HAP-1 (cell line): ENCODE results near the gene TKFC.

Experiments
- DNase-seq, 2 experiments: peaks; one replicate each; pipeline ENCODE4 v3.0.0-alpha.2; 2016 to 2020; ENCODE audit warnings: low spot score in 2 of 2
- H3K27me3 ChIP-seq: fragments of 250-450 bp; sonication (Bioruptor Pico); 2 replicates; pipeline ENCODE4 v1.5.1; 2020; ENCODE audit warnings: low read depth, mild to moderate bottlenecking, moderate library complexity
- H3K36me3 ChIP-seq: fragments of 250-450 bp; sonication (Bioruptor Pico); replicated peaks from 2 replicates; pipeline ENCODE4 v1.5.1; 2020; ENCODE audit warnings: mild to moderate bottlenecking
- H3K4me1 ChIP-seq: fragments of 250-450 bp; sonication (Bioruptor Pico); 2 replicates; pipeline ENCODE4 v1.5.1; 2020; ENCODE audit warnings: mild to moderate bottlenecking
- H3K4me3 ChIP-seq: fragments of 250-450 bp; sonication (Bioruptor Pico); 2 replicates; pipeline ENCODE4 v1.5.1; 2020; ENCODE audit warnings: mild to moderate bottlenecking, moderate library complexity
- H3K9me3 ChIP-seq: fragments of 250-450 bp; sonication (Bioruptor Pico); 2 replicates; pipeline ENCODE4 v1.5.1; 2020; ENCODE audit warnings: mild to moderate bottlenecking, moderate library complexity
- in situ Hi-C: fragments of 300-500 bp; cut with MboI; formaldehyde crosslinking; loops from 3 replicates; pipeline ENCODE4 v1.14.3; 2020; ENCODE audit warnings: low sequenced_read_pairs, inconsistent platforms, mixed read lengths

Gene TKFC

DNA sequence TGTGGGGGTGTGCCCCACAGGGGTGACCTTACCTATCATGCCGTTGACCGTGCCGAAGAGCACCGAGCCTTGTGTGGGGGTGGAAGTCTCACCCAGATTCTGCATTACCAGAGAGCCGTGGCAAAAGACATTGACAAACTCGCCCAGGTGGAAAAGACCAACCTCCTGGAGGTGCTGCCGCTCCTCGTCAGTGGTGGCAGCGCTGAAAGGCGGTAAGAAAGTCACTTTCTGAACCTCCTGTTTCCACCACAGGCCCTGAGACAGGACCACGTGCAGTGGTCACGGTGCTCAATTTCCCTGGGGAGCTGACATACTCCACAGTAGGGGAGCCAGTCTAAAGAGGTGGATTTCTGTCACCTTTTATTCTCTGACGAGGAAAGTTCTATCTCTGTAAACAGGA lies 30.5 kb upstream of the TKFC start:
- H3K36me3 ChIP-seq = peaks cover 80% of the 10 kb centered on the region
- no peak for DNase-seq
- in situ Hi-C loops = no loop called here

GRCh38 chr11:61303725-61304124 lies 29.3 kb upstream of the TKFC start:
- in situ Hi-C loops = no loop called here
- DNase-seq = no peak

More for the DNA sequence above, 30.5 kb upstream of the TKFC start:
- Histone ChIP-seq H3K4me1 (peaks cover 9% of the 10 kb centered on the region), H3K9me3 (no peaks in the 10 kb centered on the region), H3K27me3 (no peaks in the 10 kb centered on the region), H3K4me3 (no peak overlapping the region)

GRCh38 chr11:61305417-61305816 lies 27.6 kb upstream of the TKFC start:
- H3K4me3 ChIP-seq = no peak overlapping the region
- DNase-seq = no peak
- no peaks in the 10 kb centered on the region for H3K27me3 ChIP-seq
- in situ Hi-C loops = no loop called here
- no peaks in the 10 kb centered on the region for H3K9me3 ChIP-seq
- H3K4me1 ChIP-seq = no peaks in the 10 kb centered on the region
- peaks cover 91% of the 10 kb centered on the region for H3K36me3 ChIP-seq

More at GRCh38 chr11:61303725-61304124, 29.3 kb upstream of the TKFC start:
- Histone ChIP-seq H3K4me1 (no peaks in the 10 kb centered on the region; the same call in 1 of the 2 replicates), H3K4me3 (no peak overlapping the region), H3K9me3 (no peaks in the 10 kb centered on the region), H3K27me3 (no peaks in the 10 kb centered on the region), H3K36me3 (peaks cover 91% of the 10 kb centered on the region)

GRCh38 chr11:61306221-61306620 lies 26.8 kb upstream of the TKFC start:
- no peak overlapping the region for H3K4me3 ChIP-seq
- H3K27me3 ChIP-seq = no peaks in the 10 kb centered on the region
- in situ Hi-C loops = no loop called here
- H3K4me1 ChIP-seq = no peaks in the 10 kb centered on the region
- no peak for DNase-seq
- H3K36me3 ChIP-seq = peaks cover 89% of the 10 kb centered on the region
- no peaks in the 10 kb centered on the region for H3K9me3 ChIP-seq

GRCh38 chr11:61307354-61307753 lies 25.7 kb upstream of the TKFC start:
- in situ Hi-C loops = no loop called here

DNA sequence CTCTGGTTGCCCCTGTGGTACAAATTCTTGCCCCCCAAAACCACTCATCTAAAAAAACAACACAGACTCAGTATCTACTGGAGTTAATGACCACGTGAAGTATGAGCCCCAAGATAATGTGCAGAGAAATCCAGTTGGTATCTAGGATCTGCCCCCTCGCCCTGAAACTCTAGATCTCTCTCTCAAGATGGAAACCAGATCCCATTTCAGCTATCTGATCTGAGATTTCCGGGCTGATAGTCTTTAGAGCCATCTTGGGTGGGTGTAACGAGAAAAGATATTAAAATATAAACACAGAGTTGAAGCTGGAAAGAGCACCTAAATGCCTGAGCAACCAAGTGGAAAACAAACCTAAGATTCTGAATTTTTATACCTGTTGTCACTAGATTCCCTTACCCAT lies 23.9 kb upstream of the TKFC start:
- no peaks in the 10 kb centered on the region for H3K9me3 ChIP-seq
- H3K36me3 ChIP-seq = peaks cover 88% of the 10 kb centered on the region
- H3K27me3 ChIP-seq = no peaks in the 10 kb centered on the region
- no peak for DNase-seq
- H3K4me1 ChIP-seq = no peaks in the 10 kb centered on the region
- in situ Hi-C loops = no loop called here
- no peak overlapping the region for H3K4me3 ChIP-seq

More at GRCh38 chr11:61307354-61307753, 25.7 kb upstream of the TKFC start:
- no peak overlapping the region for H3K4me3 ChIP-seq
- H3K27me3 ChIP-seq = no peaks in the 10 kb centered on the region
- no peaks in the 10 kb centered on the region for H3K4me1 ChIP-seq
- no peaks in the 10 kb centered on the region for H3K9me3 ChIP-seq
- peaks cover 87% of the 10 kb centered on the region for H3K36me3 ChIP-seq
- DNase-seq = no peak

GRCh38 chr11:61309739-61310138 lies 23.3 kb upstream of the TKFC start:
- Histone ChIP-seq H3K36me3 (peaks cover 91% of the 10 kb centered on the region), H3K4me3 (no peak overlapping the region), H3K4me1 (no peaks in the 10 kb centered on the region), H3K9me3 (no peaks in the 10 kb centered on the region), H3K27me3 (no peaks in the 10 kb centered on the region)
- in situ Hi-C loops = no loop called here
- DNase-seq = no peak

GRCh38 chr11:61310749-61311148 lies 22.3 kb upstream of the TKFC start:
- Histone ChIP-seq H3K36me3 (peaks cover 90% of the 10 kb centered on the region), H3K9me3 (no peaks in the 10 kb centered on the region), H3K4me3 (no peak overlapping the region), H3K4me1 (no peaks in the 10 kb centered on the region), H3K27me3 (no peaks in the 10 kb centered on the region)
- in situ Hi-C loops = no loop called here
- no peak for DNase-seq

DNA sequence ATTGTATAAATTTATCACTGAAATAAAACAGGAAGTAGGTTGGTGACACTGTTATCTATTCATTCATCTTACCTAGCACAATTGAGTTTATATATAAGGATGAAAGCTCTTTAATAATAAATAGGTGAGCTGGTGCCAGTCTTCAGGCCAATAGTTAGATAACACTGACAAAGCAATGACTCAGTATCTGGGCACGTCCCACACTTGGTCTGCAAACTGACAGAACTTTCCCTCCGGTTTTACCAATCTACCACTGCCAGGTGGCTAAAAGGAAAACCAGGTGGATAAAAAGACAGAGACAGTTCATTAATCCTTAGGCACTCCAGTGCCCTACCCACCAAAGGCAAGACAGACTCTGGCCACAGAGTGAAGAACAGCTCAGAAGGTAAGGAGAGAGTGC lies 17.8 kb upstream of the TKFC start:
- peaks cover 76% of the 10 kb centered on the region for H3K36me3 ChIP-seq

DNA sequence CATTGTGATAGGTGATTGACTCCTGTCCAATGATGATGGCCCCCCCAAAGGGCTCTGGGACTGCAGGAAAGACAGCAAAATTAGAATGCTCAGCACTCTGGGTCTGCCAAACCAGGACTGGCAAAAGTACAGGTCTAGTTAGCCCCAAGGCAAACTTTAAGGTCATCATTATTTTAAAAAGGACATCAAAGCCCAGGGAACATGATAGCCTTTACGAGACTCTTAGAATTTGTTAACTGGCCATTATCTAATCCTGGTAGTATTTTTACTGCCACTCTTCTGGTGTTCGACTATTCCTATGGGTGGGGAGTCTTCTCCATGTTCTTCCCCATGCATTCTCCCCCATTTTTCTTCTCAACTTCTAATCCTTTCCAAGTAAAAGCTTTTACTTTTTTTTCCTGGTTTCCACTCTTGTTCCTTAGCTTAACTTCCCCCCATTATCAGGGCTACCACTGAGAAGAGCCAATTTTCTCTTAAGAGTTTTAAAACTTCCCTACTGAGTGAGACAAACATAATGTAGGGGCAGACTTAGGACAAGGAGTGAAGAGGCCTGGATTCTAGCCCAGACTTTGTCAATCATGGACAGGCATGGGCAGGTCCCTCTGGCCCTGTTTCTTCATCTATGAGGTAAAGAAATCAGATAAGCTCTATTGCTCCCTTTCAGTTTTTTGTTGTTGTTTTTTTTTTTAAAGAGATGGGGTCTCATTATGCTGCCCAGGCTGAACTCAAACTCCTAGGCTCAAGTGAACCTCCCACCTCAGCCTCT lies 7.2 kb upstream of the TKFC start:
- Histone ChIP-seq H3K4me1 (0 out of 2 replicates have a peak, but pooled peaks cover under 1% of the 10 kb centered on the region), H3K27me3 (no peaks in the 10 kb centered on the region), H3K36me3 (peaks cover 84% of the 10 kb centered on the region), H3K9me3 (no peaks in the 10 kb centered on the region), H3K4me3 (no peak overlapping the region)
- DNase-seq = no peak
- in situ Hi-C loops = no loop called here

More for the DNA sequence above, 17.8 kb upstream of the TKFC start:
- no peak overlapping the region for H3K4me3 ChIP-seq
- DNase-seq = no peak
- no peaks in the 10 kb centered on the region for H3K9me3 ChIP-seq
- H3K4me1 ChIP-seq = no peaks in the 10 kb centered on the region
- no peaks in the 10 kb centered on the region for H3K27me3 ChIP-seq
- in situ Hi-C loops = no loop called here

- in situ Hi-C loops = no loop called here
- no peak for DNase-seq
- peaks cover 11% of the 10 kb centered on the region; the same call in 1 of the 2 replicates for H3K4me1 ChIP-seq
- H3K9me3 ChIP-seq = no peaks in the 10 kb centered on the region
- peaks cover 79% of the 10 kb centered on the region for H3K36me3 ChIP-seq
- H3K27me3 ChIP-seq = no peaks in the 10 kb centered on the region
- no peak overlapping the region for H3K4me3 ChIP-seq
Observed at GRCh38 chr11:61327669-61328071, 5.4 kb upstream of the TKFC start.

DNA sequence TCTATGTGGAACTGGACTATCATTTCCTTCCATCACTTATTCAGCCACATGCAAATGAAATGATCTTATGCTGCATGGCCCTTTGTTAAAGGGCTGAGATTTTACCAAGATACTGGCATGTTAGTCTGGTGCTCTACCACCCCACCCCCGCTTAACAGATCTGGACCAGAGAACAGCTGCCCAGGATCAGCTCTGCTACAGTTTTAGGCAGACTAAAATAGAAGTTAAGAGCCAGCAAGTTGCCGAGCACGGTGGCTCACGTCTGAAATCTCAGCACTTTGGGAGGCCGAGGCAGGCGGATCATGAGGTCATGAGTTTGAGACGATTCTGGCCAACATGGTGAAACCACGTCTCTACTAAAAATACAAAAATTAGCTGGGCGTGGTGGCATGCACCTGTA lies 4.7 kb upstream of the TKFC start:
- no peaks in the 10 kb centered on the region for H3K9me3 ChIP-seq
- in situ Hi-C loops = no loop called here
- H3K4me1 ChIP-seq = peaks cover 11% of the 10 kb centered on the region; the same call in 1 of the 2 replicates
- H3K27me3 ChIP-seq = no peaks in the 10 kb centered on the region
- H3K36me3 ChIP-seq = peaks cover 73% of the 10 kb centered on the region
- H3K4me3 ChIP-seq = no peak overlapping the region
- no peak for DNase-seq

- Histone ChIP-seq H3K9me3 (no peaks in the 10 kb centered on the region), H3K36me3 (peaks cover 59% of the 10 kb centered on the region), H3K4me3 (no peak overlapping the region), H3K4me1 (peaks cover 24% of the 10 kb centered on the region), H3K27me3 (no peaks in the 10 kb centered on the region)
- DNase-seq = no peak
- in situ Hi-C loops = no loop called here
Observed at GRCh38 chr11:61329871-61330270, 3.2 kb upstream of the TKFC start.

GRCh38 chr11:61331651-61332050 lies 1.4 kb upstream of the TKFC start:
- DNase-seq = no peak
- in situ Hi-C loops = no loop called here
- H3K27me3 ChIP-seq = no peaks in the 10 kb centered on the region
- H3K9me3 ChIP-seq = no peaks in the 10 kb centered on the region
- peak overlapping the region; percentile 95 for H3K4me3 ChIP-seq
- peaks cover 37% of the 10 kb centered on the region for H3K4me1 ChIP-seq
- H3K36me3 ChIP-seq = peaks cover 46% of the 10 kb centered on the region
